K562 (cell line): Measurements from ENCODE around the gene PTH1R. TPM values are rescaled to one million over a fixed set of nuclear protein-coding genes. Genes with fewer than 3 reads are reported as not detected.

Experiments used
- ATAC-seq: fragments of 200-7000 bp; cut with Tn5 transposase; 3 replicates; pipeline ENCODE4 v1.9.1; 2020; ENCODE audit warnings: moderate library complexity
- BruUV-seq: library from RNA; stranded (reverse); fragments of 400-500 nt; replicated peaks from 2 replicates; lab custom pipeline; 2021; lab: Mats Ljungman, UMichigan
- CTCF ChIA-PET: fragments of 300-600 bp; formaldehyde crosslinking; extraction: SDS; loops from one replicate; lab custom pipeline; 2021; ENCODE audit warnings: low intra/inter-chr PET ratio; lab: Yijun Ruan, JAX
- POLR2A ChIA-PET: fragments of 300-600, 350-650 bp; sonication (Branson Sonifier 250); formaldehyde crosslinking; extraction: SDS; loops from one replicate; lab custom pipeline; 2021; ENCODE audit warnings: antibody characterized with exemption, inconsistent platforms; lab: Yijun Ruan, JAX
- DNase-seq, 4 experiments: peaks; one replicate each; pipeline versions ENCODE4 v3.0.0 to v3.0.0-alpha.2; 2011 to 2018; ENCODE audit warnings: low spot score in 3 of 4, mixed read lengths in 3 of 4; ENCODE audit errors: extremely low read depth in 1 of 4
- FAIRE-seq: peaks from 2 replicates; lab custom pipeline; 2011; peaks lifted over from hg19 to GRCh38; lab: Jason Lieb, UNC
- H2AFZ ChIP-seq: 2 replicates; pipeline ENCODE4 v1.6.0; 2011; ENCODE audit warnings: low read depth, low read length, control low read depth, inconsistent platforms
- H3K27ac ChIP-seq: fragments of 200-600 bp; 3 replicates; pipeline ENCODE4 v1.8.0; 2011; ENCODE audit warnings: low read depth, mild to moderate bottlenecking, control low read depth, inconsistent platforms, low read length, moderate library complexity, mixed read lengths; ENCODE audit errors: extremely low read depth
- H3K27me3 ChIP-seq, 2 experiments: fragments of 300-600 bp in 1 of 2; 2 replicates in 1 of 2; 3 replicates in 1 of 2; pipeline versions ENCODE4 v1.6.0 to v1.8.0; 2011; ENCODE audit warnings: inconsistent platforms in 2 of 2, low read length in 2 of 2, mild to moderate bottlenecking in 1 of 2, mixed read lengths in 1 of 2, moderate library complexity in 1 of 2; ENCODE audit not compliant: control insufficient read depth in 2 of 2, insufficient read depth in 2 of 2
- H3K36me3 ChIP-seq: fragments of 300-600 bp; 3 replicates; pipeline ENCODE4 v1.8.0; 2011; ENCODE audit warnings: mild to moderate bottlenecking, low read length, inconsistent platforms; ENCODE audit not compliant: control insufficient read depth, insufficient read depth
- H3K4me1 ChIP-seq, 2 experiments: fragments of 200-600 bp in 1 of 2; replicated peaks in 1 of 2; 2 replicates in 1 of 2; 3 replicates in 1 of 2; pipeline versions ENCODE4 v1.5.1 to v1.8.0; 2011; ENCODE audit warnings: inconsistent platforms in 2 of 2, low read length in 2 of 2, mild to moderate bottlenecking in 1 of 2, mixed read lengths in 1 of 2, moderate library complexity in 1 of 2; ENCODE audit not compliant: control insufficient read depth in 2 of 2, insufficient read depth in 2 of 2
- H3K4me2 ChIP-seq: 2 replicates; pipeline ENCODE4 v1.6.1; 2011; ENCODE audit warnings: low read length, control low read depth, inconsistent platforms, mixed read lengths; ENCODE audit not compliant: insufficient read depth
- H3K4me3 ChIP-seq: fragments of 200-600 bp; sonication (generic), shearing (Covaris generic); 2 replicates; pipeline ENCODE4 v1.5.1; 2016; ENCODE audit warnings: control low read depth, inconsistent platforms
- H3K79me2 ChIP-seq: fragments of 200-600 bp; 3 replicates; pipeline ENCODE4 v1.8.0; 2011; ENCODE audit warnings: low read length, inconsistent platforms; ENCODE audit not compliant: control insufficient read depth, insufficient read depth
- H3K9ac ChIP-seq, 2 experiments: 2 replicates each; pipeline versions ENCODE4 v1.6.0 to v1.6.1; 2011; ENCODE audit warnings: low read depth in 2 of 2, low read length in 2 of 2, control low read depth in 1 of 2, inconsistent platforms in 1 of 2, mild to moderate bottlenecking in 1 of 2, mixed read lengths in 1 of 2; ENCODE audit not compliant: insufficient read depth in 1 of 2
- H3K9me1 ChIP-seq: one replicate; pipeline ENCODE4 v1.6.0; 2011; ENCODE audit warnings: inconsistent platforms, mild to moderate bottlenecking, low read length, moderate library complexity; ENCODE audit not compliant: control insufficient read depth, insufficient read depth
- H3K9me3 ChIP-seq: replicated peaks from 2 replicates; pipeline ENCODE4 v1.5.1; 2011; ENCODE audit warnings: low read depth, low read length, inconsistent platforms; ENCODE audit not compliant: control insufficient read depth, insufficient read depth
- H4K20me1 ChIP-seq: replicated peaks from 2 replicates; pipeline ENCODE4 v1.6.1; 2011; ENCODE audit warnings: low read length, inconsistent platforms, mixed read lengths; ENCODE audit not compliant: control insufficient read depth, insufficient read depth
- AFF1 ChIP-seq, 2 experiments: fragments of 450-650 bp; IDR thresholded peaks; 2 replicates each; pipeline ENCODE4 v1.6.1; 2018; ENCODE audit warnings: mild to moderate bottlenecking in 2 of 2, low read depth in 1 of 2; ENCODE audit not compliant: partially characterized antibody in 2 of 2
- BCL6 ChIP-seq: fragments of 250-450 bp; sonication (Bioruptor Pico); IDR thresholded peaks from 2 replicates; pipeline ENCODE4 v1.4.0; 2020
- E4F1 ChIP-seq: fragments of 250-450 bp; sonication (Bioruptor Pico); IDR thresholded peaks from 2 replicates; pipeline ENCODE4 v1.5.0; 2021; ENCODE audit warnings: mild to moderate bottlenecking, borderline replicate concordance
- HDAC6 ChIP-seq: IDR thresholded peaks from 2 replicates; pipeline ENCODE4 v1.6.1; 2012; ENCODE audit warnings: low read depth, mild to moderate bottlenecking, control low read depth, inconsistent platforms, low read length, moderate library complexity
- SMARCE1 ChIP-seq: fragments of 450-650 bp; IDR thresholded peaks from 2 replicates; pipeline ENCODE4 v1.7.1; 2016; ENCODE audit warnings: mild to moderate bottlenecking
- TFAP4 ChIP-seq: sonication (generic); formaldehyde crosslinking; IDR thresholded peaks from 2 replicates; pipeline ENCODE4 v1.8.0; 2022; ENCODE audit warnings: missing genetic modification reagents, mild to moderate bottlenecking, moderate library complexity, borderline replicate concordance
- ZBTB1 ChIP-seq: sonication (generic); formaldehyde crosslinking; IDR thresholded peaks from 2 replicates; pipeline ENCODE4 v1.8.1; 2023; ENCODE audit warnings: missing genetic modification reagents, low read depth, mild to moderate bottlenecking, borderline replicate concordance
- ZFP36 ChIP-seq: fragments of 150-350 bp; IDR thresholded peaks from 2 replicates; pipeline ENCODE4 v1.6.1; 2018; ENCODE audit warnings: low read length, low read depth; ENCODE audit not compliant: partially characterized antibody
- ZKSCAN8 ChIP-seq: fragments of 200-800 bp; sonication (Bioruptor generic); IDR thresholded peaks from 2 replicates; pipeline ENCODE4 v1.6.1; 2016; ENCODE audit warnings: missing genetic modification characterization, missing compliant biosample characterization
- ZNF512 ChIP-seq: IDR thresholded peaks from 2 replicates; pipeline ENCODE4 v1.6.1; 2016; ENCODE audit warnings: missing genetic modification characterization, missing compliant biosample characterization
- ZNF780A ChIP-seq: fragments of 250-450 bp; sonication (Bioruptor Pico); IDR thresholded peaks from 2 replicates; pipeline ENCODE4 v1.5.0; 2021; ENCODE audit warnings: mild to moderate bottlenecking
- WGBS: fragments of 100-300 bp; shearing (Covaris generic); methylation state at CpG from one replicate; pipeline ENCODE4 v1.1.6; 2016; ENCODE audit warnings: low coverage, mixed read lengths; ENCODE audit not compliant: insufficient coverage; ENCODE audit errors: missing lambda C conversion rate; 5-methylcytosine and 5-hydroxymethylcytosine counted together
- in situ Hi-C: fragments of 300-500 bp; cut with MboI; formaldehyde crosslinking; loops from 4 replicates; pipeline ENCODE4 v1.15.0; 2018; ENCODE audit warnings: inconsistent platforms, mixed read lengths
- intact Hi-C: fragments of 100-400 bp; cut with micrococcal nuclease; formaldehyde crosslinking; loops from 2 replicates; pipeline ENCODE4 v1.14.2; 2022
- polyA plus RNA-seq, 8 experiments: library from polyadenylated mRNA; depleted of rRNA in 4 of 8; stranded (reverse) in 5 of 8; unstranded in 3 of 8; fragments of >200 nt; fragmentation: Nextera tagmentation in 2 of 8; fragmentation: Illumina TruSeq in 1 of 8; extraction: Ambion mirVana in 2 of 8; extraction: Trizol in 1 of 8; gene quantifications; 2 replicates each; pipeline versions ENCODE4 v1.2.1 to v1.2.3, GENCODE V29; 2011 to 2014; ENCODE audit warnings: inconsistent platforms in 1 of 8, missing spikeins in 1 of 8
- total RNA-seq, 7 experiments: library from RNA; depleted of rRNA in 6 of 7; stranded (reverse); fragments of >200 nt in 6 of 7; fragmentation: Illumina TruSeq in 2 of 7; extraction: Trizol in 2 of 7; gene quantifications; 2 replicates each; pipeline versions ENCODE4 v1.2.1 to v1.2.3, GENCODE V29; 2011 to 2021; ENCODE audit warnings: low replicate concordance in 1 of 7
- TF ChIP-seq, protein P1 (sequence below): fragments of 450-650 bp; IDR thresholded peaks from one replicate; pipeline ENCODE4 v1.6.1; 2018; ENCODE audit warnings: mild to moderate bottlenecking, moderate library complexity; ENCODE audit not compliant: partially characterized antibody

The PTH1R gene
- total and polyA plus RNA-seq, 9 of the 15 experiments (the other 6 are each of a cell fraction or from before 2014, with no cell fraction given): not detected

DNA sequence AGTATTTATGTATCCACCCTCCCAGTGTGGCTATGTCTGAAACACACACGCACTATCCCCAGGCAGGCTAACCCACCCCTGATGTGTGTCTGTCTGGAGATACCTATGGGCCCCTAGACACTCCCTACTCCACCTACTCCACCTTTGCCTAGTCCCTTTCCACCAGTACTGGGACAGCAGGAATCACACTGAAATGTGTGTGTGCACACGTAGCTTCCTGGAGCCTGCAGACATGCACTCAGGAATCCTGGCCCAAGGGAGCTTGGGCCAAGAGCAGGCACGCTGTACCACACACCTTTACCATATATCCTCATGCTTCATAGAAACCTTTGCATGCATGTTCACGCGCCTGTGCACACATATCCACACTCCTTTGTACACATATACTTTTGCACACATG is 6.9 kb upstream of the PTH1R start:
- 21% methylated on average over 5 of the region's 5 CpGs for WGBS
- peaks cover 25 to 71% of the 10 kb centered on the region in 2 experiments for H3K27me3 ChIP-seq
- POLR2A ChIA-PET: interaction anchor here (0.5 to 1.1 kb wide), 3 partner anchors 11 to 908 kb away, joined by 3 to 5 read pairs (median 3); no protein-coding TSS in a partner anchor
- TF ChIP-seq, protein P1, sequence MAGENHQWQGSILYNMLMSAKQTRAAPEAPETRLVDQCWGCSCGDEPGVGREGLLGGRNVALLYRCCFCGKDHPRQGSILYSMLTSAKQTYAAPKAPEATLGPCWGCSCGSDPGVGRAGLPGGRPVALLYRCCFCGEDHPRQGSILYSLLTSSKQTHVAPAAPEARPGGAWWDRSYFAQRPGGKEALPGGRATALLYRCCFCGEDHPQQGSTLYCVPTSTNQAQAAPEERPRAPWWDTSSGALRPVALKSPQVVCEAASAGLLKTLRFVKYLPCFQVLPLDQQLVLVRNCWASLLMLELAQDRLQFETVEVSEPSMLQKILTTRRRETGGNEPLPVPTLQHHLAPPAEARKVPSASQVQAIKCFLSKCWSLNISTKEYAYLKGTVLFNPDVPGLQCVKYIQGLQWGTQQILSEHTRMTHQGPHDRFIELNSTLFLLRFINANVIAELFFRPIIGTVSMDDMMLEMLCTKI: no peak
- no peak for TF ChIP-seq SMARCE1
- TF ChIP-seq E4F1 (CRISPR knock-in tag): no peak
- TF ChIP-seq AFF1 (IDR thresholded peaks at IDR 0.05; ENCODE audit: low read depth in 1 of 2, partially characterized antibody in 2 of 2): no peak
- TF ChIP-seq ZKSCAN8 (CRISPR knock-in tag): no peak
- no peak for TF ChIP-seq TFAP4
- TF ChIP-seq HDAC6: no peak
- TF ChIP-seq BCL6 (CRISPR knock-in tag): no peak
- no peak for TF ChIP-seq ZNF512 (tag)
- no peak for TF ChIP-seq ZBTB1 (CRISPR knock-in tag)
- TF ChIP-seq ZFP36: no peak
- TF ChIP-seq ZNF780A (CRISPR knock-in tag): no peak

More for the DNA sequence above, 6.9 kb upstream of the PTH1R start:
- in situ Hi-C loops (no loop called here), intact Hi-C loops (no loop called here)
- no peak for DNase-seq
- no TSS peak for BruUV-seq
- Histone ChIP-seq H3K4me3 (no peak overlapping the region), H3K9me1 (no peaks in the 10 kb centered on the region), H3K79me2 (no peaks in the 10 kb centered on the region), H3K4me2 (no peak overlapping the region), H3K9me3 (no peaks in the 10 kb centered on the region), H3K4me1 (peaks cover 0 to 15% of the 10 kb centered on the region in 2 experiments; a peak in 1 of 5 replicates), H2AFZ (no peak overlapping the region), H4K20me1 (peaks cover 32% of the 10 kb centered on the region), H3K9ac (no peak overlapping the region), H3K27ac (no peak overlapping the region), H3K36me3 (no peaks in the 10 kb centered on the region)
- CTCF ChIA-PET: no interaction called here
- ATAC-seq: no peak
- FAIRE-seq: no peak
